TTC549 (cell line): ENCODE data around the gene NFKBIL1.
"Not testable (repeated sequence)": the region's sequence is repeated elsewhere in the genome, so short reads cannot be mapped to it uniquely, and the experiment has no call there.

ENCODE experiments used
- FAIRE-seq: peaks from 2 replicates; lab custom pipeline; 2012; peaks lifted over from hg19 to GRCh38; lab: Jason Lieb, UNC

The NFKBIL1 gene

DNA sequence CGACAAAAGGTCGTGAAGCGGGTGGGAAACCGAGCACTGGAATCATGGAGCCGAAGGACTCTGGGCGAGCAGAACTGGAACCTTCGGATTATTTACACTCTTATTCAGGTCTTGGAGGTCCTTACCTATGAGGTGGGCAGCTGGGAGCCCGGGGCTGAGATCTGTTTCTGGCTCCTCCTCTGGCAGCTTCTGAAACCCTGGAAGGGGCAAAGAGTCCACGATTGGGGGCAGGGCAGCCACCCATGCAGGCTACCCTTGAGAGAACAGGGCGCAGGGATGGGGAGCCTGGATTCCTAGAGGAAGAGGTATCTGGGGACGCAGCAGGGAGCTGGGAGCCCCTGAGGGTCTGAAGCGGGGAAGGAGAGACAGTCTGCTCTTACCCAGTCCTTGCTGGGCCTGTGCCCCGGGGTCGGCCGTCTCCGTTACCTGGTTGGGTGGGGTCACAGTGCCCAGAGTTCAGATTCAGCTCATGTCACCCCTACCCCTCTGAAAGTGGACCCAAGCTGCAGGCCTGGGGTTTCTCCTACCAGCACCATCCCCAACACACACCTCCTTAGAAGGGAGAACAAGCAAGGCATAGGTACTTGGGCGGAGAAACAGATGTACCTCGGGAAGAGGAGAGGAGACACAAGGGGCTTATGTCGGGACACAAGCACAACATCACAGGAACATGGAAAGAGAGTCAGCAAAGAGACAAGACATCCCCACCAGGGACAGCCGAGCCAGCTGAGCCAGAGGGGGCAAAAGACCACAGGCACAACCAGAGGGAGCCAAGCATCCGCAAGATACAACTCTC lies 34.2 kb downstream of the NFKBIL1 start:
- FAIRE-seq: no peak

DNA sequence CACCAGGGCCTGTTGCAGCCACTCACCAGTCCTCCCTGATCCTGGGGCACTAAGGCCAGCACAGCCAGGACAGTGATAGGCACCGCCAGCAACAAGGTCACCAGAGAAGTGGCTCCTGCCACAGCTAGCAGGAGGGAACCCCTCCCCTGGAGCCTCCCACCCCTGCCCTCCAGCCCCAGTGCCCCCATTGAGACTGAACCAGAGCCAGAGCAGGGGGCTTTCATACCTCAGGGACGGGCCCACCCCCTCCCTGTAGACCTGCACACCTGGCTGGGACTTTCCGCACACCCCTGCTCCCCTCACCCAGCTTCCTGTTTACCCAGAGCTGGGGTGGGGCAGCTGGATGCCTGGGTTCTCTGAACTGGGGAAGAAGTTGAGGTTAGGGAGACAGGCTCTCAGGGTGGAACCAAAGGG lies 34.8 kb downstream of the NFKBIL1 start, which contains the start of gene LTB:
Gene LTB (minus strand): TSS at position 195 of the 414 bp plus-strand sequence. CDS start 7 bp downstream, at position 188.
- no peak for FAIRE-seq

DNA sequence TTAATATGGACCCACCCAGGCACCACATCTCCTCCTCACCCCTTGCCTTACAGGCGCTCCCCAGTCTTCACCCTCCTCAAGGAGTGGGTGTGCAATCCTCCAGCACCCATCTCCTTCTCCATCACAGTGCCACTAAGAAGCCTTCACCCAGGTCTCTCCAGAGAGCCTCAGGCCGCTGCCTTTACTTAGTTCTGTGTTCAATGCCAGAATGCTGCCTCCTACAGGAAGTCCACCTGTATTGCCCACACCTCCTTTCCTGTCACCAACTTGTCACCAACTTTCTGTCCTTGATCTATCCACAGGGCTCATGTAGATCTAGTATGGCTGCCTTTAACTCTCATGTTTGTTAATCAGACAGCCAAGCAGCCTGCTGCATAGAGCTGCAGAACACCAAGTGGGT lies 38.1 kb downstream of the NFKBIL1 start:
- no peak for FAIRE-seq

DNA sequence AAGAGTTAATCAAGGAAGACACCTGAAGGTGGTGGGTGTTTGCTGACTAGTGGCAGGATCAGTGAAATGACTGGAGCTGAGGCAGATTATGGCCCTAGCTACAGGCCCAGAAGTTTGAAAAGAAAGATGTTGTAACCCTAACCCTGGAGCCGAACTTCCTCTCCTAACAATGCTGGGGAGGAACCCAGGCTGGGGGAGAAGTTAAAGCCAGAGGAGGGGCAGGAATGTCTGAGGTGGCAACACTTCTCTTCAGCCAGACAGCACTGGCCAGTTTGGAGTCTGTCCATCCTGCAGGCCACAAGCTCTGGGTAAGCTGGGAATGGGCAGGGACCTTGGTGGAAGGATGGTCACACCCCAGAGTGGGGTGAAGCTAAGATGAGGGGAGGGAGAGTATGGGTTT lies 38.6 kb downstream of the NFKBIL1 start, which contains the start of gene LST1:
Gene LST1 (plus strand): TSS at position 270 of the 400 bp plus-strand sequence. CDS start 1,023 bp downstream, outside the sequence.
- FAIRE-seq: no peak

DNA sequence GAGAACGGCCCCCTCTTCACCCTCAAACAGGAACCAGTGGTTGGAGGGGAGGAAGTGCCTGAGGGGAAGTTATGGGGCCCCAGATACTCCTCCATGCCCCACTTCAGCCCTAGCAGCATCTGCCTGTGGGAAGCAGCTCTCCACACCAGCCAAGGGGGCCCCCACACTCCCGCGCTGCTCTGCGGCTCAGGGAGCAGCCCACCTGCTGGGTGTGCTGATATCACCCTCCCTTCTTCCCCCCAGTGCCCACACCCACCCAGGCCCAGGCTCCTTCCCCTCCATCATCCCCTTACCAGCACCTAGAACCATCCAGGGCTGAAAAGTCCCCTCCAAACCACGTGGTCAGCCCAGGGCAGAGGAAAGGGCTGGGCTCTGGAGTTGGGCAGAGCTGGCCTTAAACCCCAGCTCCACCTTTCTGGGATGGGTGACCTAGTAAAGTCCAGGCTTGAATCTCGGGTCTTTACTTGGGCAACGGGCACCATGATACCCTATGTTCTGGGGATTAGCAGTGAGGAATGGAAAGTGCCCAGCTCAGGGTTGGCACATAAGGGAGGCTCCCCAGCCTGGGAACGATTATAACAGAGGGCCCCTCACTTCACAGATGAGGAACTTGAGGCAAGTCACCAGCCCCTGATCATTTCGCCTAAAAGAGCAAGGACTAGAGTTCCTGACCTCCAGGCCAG lies 39.3 kb downstream of the NFKBIL1 start:
- no peak for FAIRE-seq

DNA sequence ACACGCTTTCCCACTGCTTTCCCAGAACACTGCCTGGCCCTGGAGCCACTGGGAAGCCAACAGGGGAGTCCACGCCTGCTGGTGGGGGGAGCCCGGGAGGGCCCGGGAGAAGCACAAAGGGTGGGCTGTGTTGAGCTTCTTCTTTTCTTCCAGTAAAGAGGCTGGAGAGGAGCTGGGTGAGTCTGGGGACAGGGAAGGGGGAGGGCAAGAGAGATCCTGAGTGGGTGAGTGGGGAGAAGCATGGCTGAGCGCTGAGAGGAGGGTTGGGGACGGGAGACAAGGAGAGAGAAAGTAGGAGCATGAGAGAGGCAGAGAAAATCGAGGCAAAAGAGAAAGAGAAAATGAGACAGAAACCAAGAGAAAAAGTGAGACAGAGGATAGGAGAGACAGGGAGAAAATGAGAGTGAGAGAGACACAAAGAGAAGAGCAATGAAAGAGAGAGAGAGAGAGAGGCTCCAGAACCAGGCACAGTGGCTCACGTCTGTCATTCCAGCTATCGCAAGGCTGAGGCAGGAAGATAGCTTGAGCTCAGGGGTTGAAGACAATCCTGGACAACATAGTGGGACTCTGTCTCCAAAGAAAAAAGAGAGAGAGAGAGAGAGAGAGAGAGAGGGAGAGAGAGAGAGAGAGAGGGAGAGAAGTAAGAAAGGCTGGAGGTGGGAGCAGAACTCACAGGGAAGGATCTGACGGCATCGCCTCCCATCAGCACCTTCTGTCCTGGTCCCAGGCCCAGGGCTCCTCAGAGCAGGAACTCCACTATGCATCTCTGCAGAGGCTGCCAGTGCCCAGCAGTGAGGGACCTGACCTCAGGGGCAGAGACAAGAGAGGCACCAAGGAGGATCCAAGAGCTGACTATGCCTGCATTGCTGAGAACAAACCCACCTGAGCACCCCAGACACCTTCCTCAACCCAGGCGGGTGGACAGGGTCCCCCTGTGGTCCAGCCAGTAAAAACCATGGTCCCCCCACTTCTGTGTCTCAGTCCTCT lies 40.7 kb downstream of the NFKBIL1 start:
- no peak for FAIRE-seq

DNA sequence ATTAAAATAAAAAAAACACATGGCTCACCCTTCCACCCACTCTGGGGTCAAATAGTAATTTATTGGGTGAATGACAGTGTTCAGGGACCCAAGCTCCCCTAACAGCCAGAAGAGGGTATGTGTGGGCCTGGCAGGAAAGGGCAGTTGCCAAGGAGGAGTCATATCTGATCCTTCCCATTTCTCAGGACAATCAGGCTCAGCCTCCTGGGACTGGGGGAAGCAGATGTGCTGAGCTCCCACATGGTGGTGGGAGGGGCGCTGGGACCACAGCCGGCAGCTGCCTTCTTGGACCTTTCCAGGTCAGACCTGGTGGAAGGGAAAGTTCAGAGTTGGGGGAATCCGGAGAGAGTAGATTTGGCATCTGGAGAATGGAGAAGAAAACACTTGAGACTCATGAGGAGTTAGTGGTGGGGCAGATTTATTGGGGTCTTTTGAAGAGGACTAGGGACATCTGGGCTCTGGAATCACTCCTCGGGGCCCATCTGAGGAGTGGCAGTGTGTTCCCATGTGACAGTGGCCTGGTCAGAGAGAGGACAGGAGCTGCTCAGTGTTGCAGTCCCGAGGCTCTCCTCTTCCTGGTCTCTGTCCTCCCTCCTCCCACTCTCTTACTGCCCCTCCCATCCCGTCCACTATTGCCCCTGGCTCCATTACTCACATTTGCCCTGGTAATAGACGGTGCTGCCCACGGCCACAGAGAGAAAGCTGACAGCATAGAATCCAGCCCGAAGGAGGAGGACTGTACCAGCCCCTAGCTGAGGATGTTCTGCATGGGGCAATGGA lies 41.7 kb downstream of the NFKBIL1 start:
- no peak for FAIRE-seq

DNA sequence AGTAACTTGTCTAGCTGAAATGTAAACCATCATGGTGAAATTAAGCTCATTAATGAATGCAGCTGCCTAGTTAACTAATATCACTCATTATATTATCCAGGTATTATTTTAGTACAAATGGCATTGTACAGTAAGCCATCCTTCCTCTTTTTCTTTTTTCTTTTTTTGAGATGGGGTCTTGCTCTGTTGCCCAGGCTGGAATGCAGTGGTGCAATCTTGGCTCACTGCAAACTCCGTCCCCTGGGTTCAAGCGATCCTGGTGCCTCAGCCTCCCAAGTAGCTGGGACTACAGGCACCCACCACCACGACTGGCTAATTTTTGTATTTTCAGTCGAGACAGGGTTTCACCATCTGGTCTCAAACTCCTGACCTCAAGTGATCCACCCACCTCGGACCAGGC lies 43.3 kb downstream of the NFKBIL1 start:
- not testable (repeated sequence) for FAIRE-seq

DNA sequence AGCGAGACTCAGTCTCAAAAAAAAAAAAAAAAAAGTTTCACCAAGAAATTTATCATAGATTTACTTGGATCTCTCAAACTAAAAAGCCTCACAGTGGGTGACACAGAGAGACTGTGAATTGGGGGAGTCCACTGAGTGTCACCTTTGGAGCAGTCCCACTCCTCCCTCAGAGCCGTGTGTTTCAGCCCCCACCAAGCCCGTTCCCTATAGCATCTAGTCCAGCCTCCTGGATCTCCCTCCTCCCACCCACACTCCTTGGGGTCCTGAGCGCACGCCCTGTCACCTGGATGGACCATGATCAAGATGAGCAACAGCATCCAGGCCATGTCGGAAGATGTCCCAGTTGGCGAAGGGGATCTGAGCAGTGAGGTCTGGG lies 45.0 kb downstream of the NFKBIL1 start:
- FAIRE-seq: no peak

DNA sequence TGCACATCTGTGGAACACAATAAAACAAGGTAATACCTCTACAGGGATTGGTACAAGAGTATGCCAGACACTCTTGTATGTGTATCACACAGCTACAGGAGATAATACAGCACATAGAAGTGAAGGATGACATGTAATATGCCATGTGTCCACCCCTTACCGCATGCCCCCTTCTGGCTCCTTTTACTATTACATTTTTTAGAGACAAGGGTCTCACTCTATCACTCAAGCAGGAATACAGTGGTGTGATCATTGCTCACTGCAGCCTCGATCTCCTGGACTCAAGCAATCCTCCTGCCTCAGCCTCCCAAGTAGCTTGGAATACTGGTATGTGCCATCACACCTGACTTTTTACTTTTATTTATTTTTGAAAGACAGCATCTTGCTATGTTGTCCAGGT lies 49.6 kb downstream of the NFKBIL1 start:
- no peak for FAIRE-seq

DNA sequence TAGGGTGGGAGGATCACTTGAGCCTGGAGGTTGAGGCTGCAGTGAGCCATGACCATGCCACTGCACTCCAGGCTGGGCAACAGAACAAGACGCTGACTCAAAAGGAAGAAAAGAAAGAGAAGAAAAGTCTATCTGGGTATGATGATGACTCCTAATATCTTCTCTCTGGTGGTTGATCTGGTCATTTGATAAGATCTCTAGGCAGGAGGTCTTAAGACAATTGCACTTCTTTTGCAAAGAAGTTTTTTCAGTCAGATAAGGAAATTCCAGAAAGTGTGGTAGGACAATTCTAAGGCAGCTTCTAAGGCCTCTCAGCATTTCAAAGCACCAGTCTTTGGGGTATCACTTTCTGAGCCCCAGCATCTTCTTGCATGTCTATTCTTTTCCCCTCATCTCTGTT lies 59.9 kb downstream of the NFKBIL1 start:
- FAIRE-seq: no peak
